Measurements from ENCODE around the gene P2RX3. TPM values are rescaled to one million over a fixed set of nuclear protein-coding genes. Genes with fewer than 3 reads are reported as not detected.

The P2RX3 gene
- total RNA-seq (2022; extraction: Qiagen RNA extraction; ENCODE audit: low read depth), result 0.08 to 0.17 TPM (median 0.11 TPM) in 4 of 5 replicates, not detected in the other

DNA sequence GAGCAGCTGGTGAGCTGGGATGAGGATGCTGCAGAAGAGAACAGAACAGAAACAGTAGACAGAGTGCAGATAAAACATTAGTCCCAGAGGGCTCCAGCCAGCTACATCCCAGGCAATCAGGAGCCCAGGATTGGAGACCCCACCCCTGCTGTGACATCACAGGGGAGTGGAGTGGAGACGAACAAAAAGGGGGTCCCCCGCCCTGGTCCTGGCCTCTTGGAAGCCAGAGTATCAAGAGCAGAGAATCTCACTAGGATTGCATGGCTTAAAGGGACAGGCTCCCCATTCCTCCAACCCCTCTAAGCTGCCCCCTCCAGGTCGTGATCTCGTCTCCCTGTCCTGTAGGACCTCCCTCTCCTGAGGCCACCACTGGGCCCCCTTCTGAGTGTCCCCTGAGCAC is at the start of gene P2RX3:
Gene P2RX3, plus strand, starts transcription at position 211 of the 400 bp plus-strand sequence. CDS start 199 bp downstream, outside the sequence.

DNA sequence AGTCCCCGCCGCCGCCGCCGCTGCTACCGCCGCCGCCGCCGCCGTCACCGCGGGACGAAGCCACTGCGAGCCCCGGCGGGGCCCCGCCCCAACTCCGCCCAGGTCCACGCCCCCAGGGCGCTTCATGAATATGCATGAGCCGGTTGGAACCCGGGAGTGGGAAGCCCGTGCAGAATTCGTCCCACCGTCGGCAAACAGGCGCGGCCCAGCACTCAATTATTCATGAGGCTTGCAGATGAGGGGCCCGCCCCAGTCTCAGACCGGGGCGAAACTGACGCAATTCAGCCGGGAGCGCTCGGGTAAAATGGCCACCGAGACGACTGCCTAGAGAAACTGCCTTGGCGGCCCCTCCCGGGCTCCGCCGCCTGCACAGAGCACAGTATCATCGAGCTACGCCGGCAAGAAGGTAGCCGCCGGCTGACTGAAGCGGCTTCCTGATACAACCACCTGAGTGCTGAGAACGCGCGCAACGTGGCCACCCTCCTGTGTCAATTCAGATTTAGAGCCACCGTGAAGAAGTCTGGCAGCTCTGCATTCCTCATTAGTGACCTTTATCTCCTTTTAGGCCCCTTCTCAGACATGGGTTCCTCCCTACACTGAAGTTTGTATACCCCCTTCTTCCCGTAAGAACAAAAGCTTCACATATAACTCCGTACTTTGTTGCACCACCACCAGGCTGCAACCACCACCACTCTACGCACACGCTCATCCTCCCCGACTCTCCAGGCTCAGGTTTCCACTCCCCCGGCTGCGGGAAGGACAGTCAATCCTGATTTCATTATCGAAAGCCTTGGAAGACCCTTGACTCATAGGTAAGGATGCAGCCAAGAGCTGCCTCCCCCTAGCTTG is 13.0 kb upstream of the P2RX3 start, which contains the start of gene TNKS1BP1:
Gene TNKS1BP1, minus strand, starts transcription at position 67 of the 849 bp plus-strand sequence. CDS start 3,067 bp downstream, outside the sequence.

DNA sequence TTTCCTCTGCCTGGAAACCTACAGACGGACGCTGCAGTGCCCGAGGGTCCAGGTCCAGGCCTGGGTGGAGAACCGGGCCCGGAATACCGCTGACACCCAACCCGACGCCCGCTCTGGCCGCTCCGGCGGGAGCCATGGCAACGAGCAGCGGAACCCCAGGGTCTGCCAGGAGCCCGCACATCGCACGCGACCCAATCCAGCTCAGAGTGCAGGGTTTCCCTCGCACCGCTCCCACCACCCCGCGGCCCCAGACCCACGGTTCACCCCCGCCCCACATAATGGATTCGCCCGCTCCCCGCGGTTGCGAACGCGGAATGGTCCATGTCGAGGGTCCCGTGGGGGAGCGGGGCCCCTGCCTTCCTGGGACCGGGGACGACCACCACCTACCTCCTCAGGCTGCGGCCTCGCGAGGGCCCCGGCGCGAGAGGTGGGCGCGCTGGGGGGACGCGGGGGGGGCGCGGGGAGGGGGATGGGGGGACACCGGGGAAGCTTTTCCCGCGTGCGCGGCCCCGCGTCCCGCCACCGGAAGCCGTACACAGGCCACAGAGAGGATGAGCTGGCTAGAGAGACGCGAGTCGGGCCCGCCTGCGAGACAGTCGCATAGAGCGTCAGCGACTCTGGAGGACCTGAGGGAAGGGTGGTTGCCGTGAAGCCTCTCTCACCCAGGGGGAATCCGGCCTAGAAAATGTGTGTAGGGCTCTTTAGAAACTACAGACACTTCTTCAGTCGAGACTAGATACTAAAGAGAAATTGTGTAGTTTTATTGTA is 2.6 kb upstream of the P2RX3 start, which contains the start of gene SSRP1:
Gene SSRP1, minus strand, starts transcription at position 550 of the 768 bp plus-strand sequence. CDS start 771 bp downstream, outside the sequence.

DNA sequence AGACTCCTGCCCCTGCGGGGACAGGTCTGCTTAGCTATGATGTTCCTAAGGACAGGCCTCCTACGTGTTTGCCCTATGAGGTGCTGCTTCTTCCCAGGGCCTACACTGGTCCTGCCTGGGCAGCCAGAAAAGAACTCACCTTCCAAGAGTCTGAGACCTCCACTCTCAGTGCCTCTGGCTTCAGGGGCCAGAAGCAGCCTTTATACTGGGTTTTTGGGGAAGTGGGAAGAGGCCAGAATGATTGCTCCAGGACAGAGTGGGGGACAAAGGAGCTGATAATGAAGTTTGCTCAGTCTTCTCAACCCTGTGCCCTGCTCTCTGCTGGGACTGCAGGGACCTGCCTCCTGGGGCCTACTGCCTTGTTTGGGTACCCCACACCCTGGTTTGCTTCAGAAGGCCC is 42.8 kb downstream of the P2RX3 start, which contains the start of gene PRG3:
Gene PRG3, minus strand, starts transcription at position 176 of the 400 bp plus-strand sequence. CDS start 442 bp downstream, outside the sequence.

DNA sequence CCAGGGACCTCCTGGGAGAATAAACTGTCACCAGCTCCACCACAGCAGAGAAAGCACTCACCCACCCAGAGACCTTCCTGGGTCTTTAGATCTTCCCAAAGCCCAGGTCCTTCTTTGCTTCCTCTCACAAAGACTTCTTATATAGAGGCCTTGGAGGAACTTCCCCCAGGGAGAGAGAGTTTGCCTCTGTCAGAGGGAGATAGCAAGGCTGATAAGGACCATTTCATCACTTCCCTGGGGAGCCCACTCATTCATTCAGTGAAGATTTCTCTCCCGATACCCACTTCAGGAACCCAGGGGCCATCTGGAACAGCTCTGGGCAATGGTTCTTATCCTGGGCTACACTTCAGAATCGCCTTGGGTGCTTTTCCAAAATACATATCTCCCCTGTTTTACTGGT is 52.4 kb downstream of the P2RX3 start, which contains the start of gene PRG2:
Gene PRG2, minus strand, starts transcription at position 116 of the 400 bp plus-strand sequence. CDS start 706 bp downstream, outside the sequence.

Other genes with a start within 250 kb of the P2RX3 start
- gene LRRC55, start 156.4 kb upstream of the P2RX3 start, total RNA-seq (2022; extraction: Qiagen RNA extraction; ENCODE audit: low read depth), result not detected in 5 replicates
- 0.05 TPM in 1 of 5 replicates, not detected in the others for gene APLNR, start 101.1 kb upstream of the P2RX3 start, total RNA-seq (2022; extraction: Qiagen RNA extraction; ENCODE audit: low read depth)
- 71.5 to 93.7 TPM (median 88.7 TPM) in 5 replicates for gene TNKS1BP1, start 13.4 kb upstream of the P2RX3 start, total RNA-seq (2022; extraction: Qiagen RNA extraction; ENCODE audit: low read depth)
- gene SSRP1, start 2.5 kb upstream of the P2RX3 start, total RNA-seq (2022; extraction: Qiagen RNA extraction; ENCODE audit: low read depth), result 204 to 235 TPM (median 224 TPM) in 5 replicates
- not detected in 5 replicates for gene PRG3, start 42.8 kb downstream of the P2RX3 start, total RNA-seq (2022; extraction: Qiagen RNA extraction; ENCODE audit: low read depth)
- not detected in 5 replicates for gene PRG2, start 52.3 kb downstream of the P2RX3 start, total RNA-seq (2022; extraction: Qiagen RNA extraction; ENCODE audit: low read depth)
- gene SLC43A3, start 88.8 kb downstream of the P2RX3 start, total RNA-seq (2022; extraction: Qiagen RNA extraction; ENCODE audit: low read depth), result 0.26 to 1.3 TPM (median 0.53 TPM) in 5 replicates
- gene RTN4RL2, start 122.2 kb downstream of the P2RX3 start, total RNA-seq (2022; extraction: Qiagen RNA extraction; ENCODE audit: low read depth), result 50.4 to 95.0 TPM (median 89.7 TPM) in 5 replicates
- 1.9 to 2.8 TPM (median 2.6 TPM) in 5 replicates for gene SLC43A1, start 177.3 kb downstream of the P2RX3 start, total RNA-seq (2022; extraction: Qiagen RNA extraction; ENCODE audit: low read depth)
- gene TIMM10, start 192.4 kb downstream of the P2RX3 start, total RNA-seq (2022; extraction: Qiagen RNA extraction; ENCODE audit: low read depth), result 141 to 185 TPM (median 160 TPM) in 5 replicates
- not detected in 5 replicates for gene SMTNL1, start 199.2 kb downstream of the P2RX3 start, total RNA-seq (2022; extraction: Qiagen RNA extraction; ENCODE audit: low read depth)
- 35.0 to 43.1 TPM (median 41.4 TPM) in 5 replicates for gene UBE2L6, start 229.3 kb downstream of the P2RX3 start, total RNA-seq (2022; extraction: Qiagen RNA extraction; ENCODE audit: low read depth)

Data from A549 treated with GW870086 at 1 μM for 4 hours (cell line).